Neuronal stem cell (in vitro differentiated cells): Measurements from ENCODE around the gene LTA. TPM values are rescaled to one million over a fixed set of nuclear protein-coding genes. Genes with fewer than 3 reads are reported as not detected.

Experiments
- small RNA-seq: library from polyadenylated mRNA; stranded (forward); fragments of <200 nt; extraction: miRNeasy Mini kit (QIAGEN cat#:217004); gene quantifications from one replicate; pipeline ENCODE3, GENCODE V24; 2013; ENCODE audit not compliant: insufficient read depth

LTA gene

Small RNA genes within 50 kb of the gene (small RNA-seq; reads per million reads assigned to genes)
- gene SNORA38 (70.2 reads per million, percentile 95 among the genes with 10 or more reads in this experiment), gene SNORD117 (610 reads per million, percentile 99 among the genes with 10 or more reads in this experiment), gene SNORD84 (not detected), gene UQCRHP1 (not detected)
